Mesothelial cell of epicardium (in vitro differentiated cells): ENCODE results near the gene RRP15. TPM values are rescaled to one million over a fixed set of nuclear protein-coding genes. Genes with fewer than 3 reads are reported as not detected.

Experiments used
- DNase-seq, 2 experiments: peaks; one replicate each; pipeline ENCODE4 v3.0.0; 2021; ENCODE audit warnings: low spot score in 2 of 2; ENCODE audit not compliant: unreplicated experiment in 2 of 2
- H3K27ac Mint-ChIP-seq: 2 replicates; pipeline ENCODE4 v1.8.0; 2021; ENCODE audit warnings: mixed read lengths
- H3K27me3 Mint-ChIP-seq: 2 replicates; pipeline ENCODE4 v1.8.0; 2021; ENCODE audit warnings: low read depth, mixed read lengths
- H3K36me3 Mint-ChIP-seq: 2 replicates; pipeline ENCODE4 v1.8.0; 2021; ENCODE audit warnings: mixed read lengths
- H3K4me1 Mint-ChIP-seq: 2 replicates; pipeline ENCODE4 v1.8.0; 2021; ENCODE audit warnings: mixed read lengths
- H3K4me3 Mint-ChIP-seq: 2 replicates; pipeline ENCODE4 v1.8.0; 2021; ENCODE audit warnings: mild to moderate bottlenecking, moderate library complexity, mixed read lengths
- H3K9me3 Mint-ChIP-seq: 2 replicates; pipeline ENCODE4 v1.8.0; 2021; ENCODE audit warnings: mixed read lengths
- CTCF ChIP-seq: fragments of 200-600 bp; sonication (generic); IDR thresholded peaks from one replicate; pipeline ENCODE4 v1.5.0; 2021; ENCODE audit warnings: antibody characterized with exemption; ENCODE audit not compliant: unreplicated experiment
- total RNA-seq: library from RNA; stranded (reverse); gene quantifications from 3 replicates; pipeline ENCODE4 v1.2.1, GENCODE V29; 2021

The RRP15 gene
- total RNA-seq, 1 donor from 2014 or later = 27.5 TPM

- H3K4me1 Mint-ChIP-seq = peaks cover 31% of the 10 kb centered on the region
- TF ChIP-seq CTCF = no peak
Measured at GRCh38 chr1:218364028-218364710, 79.1 kb downstream of the RRP15 start.

GRCh38 chr1:218365226-218365999 lies 80.3 kb downstream of the RRP15 start:
- Mint-ChIP-seq H3K27ac (peak overlapping the region; percentile 24), H3K27me3 (no peaks in the 10 kb centered on the region), H3K36me3 (peaks cover 9% of the 10 kb centered on the region), H3K4me1 (peaks cover 34% of the 10 kb centered on the region), H3K4me3 (no peak overlapping the region), H3K9me3 (no peaks in the 10 kb centered on the region)
- TF ChIP-seq CTCF = no peak
- no peak for DNase-seq

More at GRCh38 chr1:218364028-218364710, 79.1 kb downstream of the RRP15 start:
- H3K4me3 Mint-ChIP-seq = no peak overlapping the region
- no peak overlapping the region for H3K27ac Mint-ChIP-seq
- peaks cover 5% of the 10 kb centered on the region for H3K36me3 Mint-ChIP-seq
- no peaks in the 10 kb centered on the region for H3K9me3 Mint-ChIP-seq
- no peaks in the 10 kb centered on the region for H3K27me3 Mint-ChIP-seq
- no peak for DNase-seq

- no peak for DNase-seq
- no peak for TF ChIP-seq CTCF
- Mint-ChIP-seq H3K9me3 (no peaks in the 10 kb centered on the region), H3K27ac (no peak overlapping the region), H3K4me1 (peaks cover 35% of the 10 kb centered on the region), H3K36me3 (peaks cover 9% of the 10 kb centered on the region), H3K4me3 (no peak overlapping the region), H3K27me3 (no peaks in the 10 kb centered on the region)
Measured at GRCh38 chr1:218366322-218367052, 81.4 kb downstream of the RRP15 start.

- Mint-ChIP-seq H3K4me1 (peaks cover 35% of the 10 kb centered on the region), H3K27ac (peak overlapping the region; percentile 12), H3K9me3 (no peaks in the 10 kb centered on the region), H3K27me3 (no peaks in the 10 kb centered on the region), H3K4me3 (no peak overlapping the region), H3K36me3 (peaks cover 9% of the 10 kb centered on the region)
- no peak for DNase-seq
- TF ChIP-seq CTCF = no peak
Measured at GRCh38 chr1:218367118-218367517, 82.0 kb downstream of the RRP15 start.

- Mint-ChIP-seq H3K9me3 (no peaks in the 10 kb centered on the region), H3K36me3 (peaks cover 6% of the 10 kb centered on the region), H3K4me1 (peaks cover 42% of the 10 kb centered on the region), H3K27me3 (no peaks in the 10 kb centered on the region), H3K27ac (peak overlapping the region; percentile 4), H3K4me3 (no peak overlapping the region)
- DNase-seq = no peak
- TF ChIP-seq CTCF = no peak
Measured at GRCh38 chr1:218368686-218369085, 83.6 kb downstream of the RRP15 start.
